ENCODE data around the gene OR10T2.

Gene OR10T2

DNA sequence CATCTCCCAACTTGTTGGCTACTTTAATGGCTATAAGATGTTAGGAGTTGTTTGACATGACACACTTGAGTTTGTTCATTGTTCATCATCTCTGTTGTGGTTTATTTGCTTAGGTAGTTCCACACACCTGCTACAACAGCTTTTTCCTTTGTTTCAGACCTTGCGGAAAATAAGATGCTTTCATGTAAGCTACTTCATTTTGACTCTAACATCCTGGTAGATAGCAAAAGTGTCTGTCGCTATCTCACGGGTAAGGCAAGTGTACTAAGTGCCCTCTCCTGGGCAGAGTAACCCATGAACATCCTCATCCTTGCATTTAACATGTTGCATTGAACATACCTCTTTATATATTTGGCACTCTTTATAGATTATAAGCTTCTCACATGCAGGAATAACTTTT, 1.6 kb upstream of the OR10T2 start:
- Histone ChIP-seq H3K9me2 (replicated peaks; ENCODE audit: insufficient read depth, low read length) (no peaks in the 10 kb centered on the region), H3K27ac (ENCODE audit: low read length) (no peak overlapping the region), H2AFZ (ENCODE audit: low read length) (no peak overlapping the region), H3F3A (ENCODE audit: insufficient read depth, low read length) (no peaks in the 10 kb centered on the region), H4K20me1 (ENCODE audit: insufficient read depth, low read length) (no peaks in the 10 kb centered on the region), H3K9ac (ENCODE audit: low read length) (no peak overlapping the region), H3K4me1 (ENCODE audit: low read length) (no peaks in the 10 kb centered on the region), H3K27me3 (replicated peaks; ENCODE audit: insufficient read depth, low read length) (no peaks in the 10 kb centered on the region), H3K4me3 (ENCODE audit: low read length) (no peak overlapping the region), H3K36me3 (replicated peaks; ENCODE audit: insufficient read depth, low read length) (no peaks in the 10 kb centered on the region), H3K9me3 (replicated peaks; ENCODE audit: insufficient read depth, low read length) (no peaks in the 10 kb centered on the region), H3K4me2 (ENCODE audit: low read depth, low read length) (no peak overlapping the region), H3K79me2 (ENCODE audit: low read length) (no peaks in the 10 kb centered on the region)
- TF ChIP-seq CTCF (IDR thresholded peaks at IDR 0.05; ENCODE audit: low read length) (no peak), EZH2 (optimal IDR thresholded peaks at IDR 0.05; ENCODE audit: low read depth, low read length) (no peak), EZH2phosphoT487 (IDR thresholded peaks at IDR 0.05; ENCODE audit: low read length) (no peak)
- DNase-seq, result no peak

GRCh38 chr1:158396646-158397045, 2.6 kb downstream of the OR10T2 start:
- Histone ChIP-seq H3K4me1 (ENCODE audit: low read length) (no peaks in the 10 kb centered on the region), H3K9ac (ENCODE audit: low read length) (no peak overlapping the region), H3K27me3 (replicated peaks; ENCODE audit: insufficient read depth, low read length) (no peaks in the 10 kb centered on the region), H3K9me2 (replicated peaks; ENCODE audit: insufficient read depth, low read length) (no peaks in the 10 kb centered on the region), H3K4me3 (ENCODE audit: low read length) (no peak overlapping the region), H2AFZ (ENCODE audit: low read length) (no peak overlapping the region), H3K36me3 (replicated peaks; ENCODE audit: insufficient read depth, low read length) (no peaks in the 10 kb centered on the region), H3K27ac (ENCODE audit: low read length) (no peak overlapping the region), H4K20me1 (ENCODE audit: insufficient read depth, low read length) (no peaks in the 10 kb centered on the region), H3F3A (ENCODE audit: insufficient read depth, low read length) (no peaks in the 10 kb centered on the region), H3K4me2 (ENCODE audit: low read depth, low read length) (no peak overlapping the region), H3K9me3 (replicated peaks; ENCODE audit: insufficient read depth, low read length) (no peaks in the 10 kb centered on the region), H3K79me2 (ENCODE audit: low read length) (no peaks in the 10 kb centered on the region)
- no peak for DNase-seq
- TF ChIP-seq EZH2phosphoT487 (IDR thresholded peaks at IDR 0.05; ENCODE audit: low read length), result no peak
- TF ChIP-seq EZH2 (optimal IDR thresholded peaks at IDR 0.05; ENCODE audit: low read depth, low read length), result no peak
- no peak for TF ChIP-seq CTCF (IDR thresholded peaks at IDR 0.05; ENCODE audit: low read length)

GRCh38 chr1:158393476-158393875, 5.8 kb downstream of the OR10T2 start:
- H3K4me2 ChIP-seq (ENCODE audit: low read depth, low read length), result no peak overlapping the region
- no peaks in the 10 kb centered on the region for H3K27me3 ChIP-seq (replicated peaks; ENCODE audit: insufficient read depth, low read length)
- no peak overlapping the region for H3K9ac ChIP-seq (ENCODE audit: low read length)
- no peak overlapping the region for H2AFZ ChIP-seq (ENCODE audit: low read length)
- no peak for TF ChIP-seq CTCF (IDR thresholded peaks at IDR 0.05; ENCODE audit: low read length)
- TF ChIP-seq EZH2 (optimal IDR thresholded peaks at IDR 0.05; ENCODE audit: low read depth, low read length), result no peak
- TF ChIP-seq EZH2phosphoT487 (IDR thresholded peaks at IDR 0.05; ENCODE audit: low read length), result no peak
- no peaks in the 10 kb centered on the region for H3K9me3 ChIP-seq (replicated peaks; ENCODE audit: insufficient read depth, low read length)
- H3K9me2 ChIP-seq (replicated peaks; ENCODE audit: insufficient read depth, low read length), result no peaks in the 10 kb centered on the region
- H4K20me1 ChIP-seq (ENCODE audit: insufficient read depth, low read length), result no peaks in the 10 kb centered on the region
- H3F3A ChIP-seq (ENCODE audit: insufficient read depth, low read length), result no peaks in the 10 kb centered on the region
- no peaks in the 10 kb centered on the region for H3K36me3 ChIP-seq (replicated peaks; ENCODE audit: insufficient read depth, low read length)
- H3K4me1 ChIP-seq (ENCODE audit: low read length), result no peaks in the 10 kb centered on the region
- H3K79me2 ChIP-seq (ENCODE audit: low read length), result no peaks in the 10 kb centered on the region
- no peak for DNase-seq
- no peak overlapping the region for H3K4me3 ChIP-seq (ENCODE audit: low read length)
- H3K27ac ChIP-seq (ENCODE audit: low read length), result no peak overlapping the region
